Motor neuron (in vitro differentiated cells): ENCODE results near the gene ZNF410. TPM values are rescaled to one million over a fixed set of nuclear protein-coding genes. Genes with fewer than 3 reads are reported as not detected.
"Not testable (repeated sequence)": the region's sequence is repeated elsewhere in the genome, so short reads cannot be mapped to it uniquely, and the experiment has no call there.

Source experiments
- ATAC-seq, 8 experiments: fragments of 200-7000 bp; cut with Tn5 transposase; replicated peaks in 6 of 8; 2 replicates each; pipeline ENCODE4 v1.8.0; 2021; ENCODE audit warnings: mild to moderate bottlenecking in 8 of 8, moderate library complexity in 8 of 8
- H3K27ac ChIP-seq, 2 donors: fragments of 250-450 bp; sonication (Bioruptor Pico); 2 replicates each; pipeline ENCODE4 v1.9.0; 2021; ENCODE audit warnings: antibody characterized with exemption in 2 of 2, mild to moderate bottlenecking in 2 of 2, moderate library complexity in 1 of 2
- H3K4me1 ChIP-seq, 2 donors: fragments of 250-450 bp; sonication (Bioruptor Pico); replicated peaks in 1 of 2; 2 replicates each; pipeline ENCODE4 v1.6.1; 2021; ENCODE audit warnings: antibody characterized with exemption in 2 of 2, mild to moderate bottlenecking in 2 of 2, moderate library complexity in 1 of 2
- H3K4me3 ChIP-seq, 5 donors: fragments of 250-450 bp; sonication (Bioruptor Pico); 2 replicates each; pipeline ENCODE4 v1.9.0; 2021; ENCODE audit warnings: antibody characterized with exemption in 5 of 5, mild to moderate bottlenecking in 5 of 5, moderate library complexity in 4 of 5
- WGBS, 10 experiments: fragments of 450-650 bp; shearing (Covaris generic); methylation state at CpG; one replicate each; pipeline ENCODE4 v1.0.0; 2022; 5-methylcytosine and 5-hydroxymethylcytosine counted together
- in situ Hi-C, 9 experiments: fragments of 400-800 bp; cut with MboI; loops; one replicate each; pipeline ENCODE4 v1.15.0; 2021; ENCODE audit warnings: low sequenced_read_pairs in 9 of 9, low pct_unique_long_range_greater_than_20kb in 2 of 9; ENCODE audit not compliant: unreplicated experiment in 9 of 9
- total RNA-seq, 8 experiments: library from RNA; unstranded; fragments of 300-600 nt; gene quantifications; 2 replicates each; pipeline versions ENCODE4 v1.2.3 to v1.2.4, GENCODE V29; 2022

Gene ZNF410
- total RNA-seq, 8 experiments from 2014 or later = 32.8 to 63.6 (median 41.4) TPM

DNA sequence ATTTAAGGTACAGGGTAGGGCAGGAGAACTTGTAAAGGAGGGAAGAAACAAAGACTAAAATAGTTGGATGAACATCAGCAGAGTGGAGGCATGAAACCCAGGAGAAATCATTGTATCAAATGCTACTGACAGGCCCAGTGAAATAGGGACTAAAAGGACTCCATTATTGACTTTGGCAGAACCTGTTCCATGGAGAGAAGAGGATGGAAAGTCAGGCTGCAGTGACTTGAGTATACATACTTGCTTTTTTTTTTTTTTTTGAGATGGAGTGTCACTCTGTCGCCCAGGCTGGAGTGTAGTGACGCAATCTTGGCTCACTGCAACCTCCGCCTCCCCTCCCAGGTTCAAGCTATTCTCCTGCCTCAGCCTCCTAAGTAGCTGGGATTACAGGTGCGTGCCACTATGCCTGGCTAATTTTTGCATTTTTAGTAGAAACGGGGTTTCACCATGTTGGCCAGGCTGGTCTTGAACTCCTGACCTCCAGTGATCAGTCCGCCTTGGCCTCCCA lies 7.6 kb downstream of the ZNF410 start:
- H3K27ac ChIP-seq, ATAC-seq, H3K4me1 ChIP-seq, in situ Hi-C loops, H3K4me3 ChIP-seq: not testable (repeated sequence)
- WGBS, 10 experiments = 98 to 100% (median 100%) methylated on average over 1 to 5 of the region's 6 CpGs; no CpG with 5 or more reads in 6 of the 10 experiments

DNA sequence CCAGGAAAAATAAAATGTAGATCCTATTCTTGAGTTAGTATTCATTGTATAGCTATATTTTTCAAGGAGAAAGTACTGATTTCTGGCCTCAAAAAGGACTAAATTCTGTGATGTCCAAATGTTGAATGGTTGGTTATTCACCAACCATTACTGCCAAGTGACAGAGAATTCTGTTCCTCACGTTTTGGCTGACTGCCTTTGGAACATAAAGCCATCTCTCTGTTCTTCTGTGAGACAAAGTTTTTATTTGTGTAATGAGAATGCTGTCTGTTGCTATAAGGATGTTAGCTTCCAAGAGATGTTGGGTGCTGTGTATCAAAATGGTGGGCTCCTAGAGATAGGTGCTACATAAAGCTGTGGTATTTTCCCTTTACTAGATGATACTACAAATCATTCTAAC lies 9.3 kb downstream of the ZNF410 start:
- Histone ChIP-seq H3K4me1 (no peaks in the 10 kb centered on the region), H3K27ac (no peak overlapping the region), H3K4me3 (no peak overlapping the region)
- WGBS, 10 experiments = 67 to 100% (median 80%) methylated on average over 1 of the region's 1 CpG; no CpG with 5 or more reads in 6 of the 10 experiments
- in situ Hi-C loops = no loop called here
- no peak for ATAC-seq

DNA sequence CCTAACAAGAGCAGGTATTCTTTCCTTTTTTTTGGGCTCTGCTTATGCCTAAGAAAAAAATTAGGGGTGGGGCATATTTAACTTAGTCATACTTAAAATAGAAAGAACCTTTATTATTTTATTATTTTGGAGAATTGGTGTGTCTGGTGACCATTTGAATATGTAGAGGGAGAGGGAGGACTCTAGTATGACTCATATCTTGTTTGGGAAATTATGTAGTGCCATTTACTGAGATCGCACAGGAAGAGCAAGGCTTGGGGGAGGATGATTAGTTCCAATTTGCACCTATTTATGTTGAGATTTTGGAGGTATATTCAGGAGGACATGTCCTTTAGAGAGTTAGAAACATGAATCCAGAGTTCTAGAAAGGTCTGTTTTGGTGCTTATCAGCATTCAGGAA lies 9.9 kb downstream of the ZNF410 start:
- 0 to 100% (median 91%) methylated on average over 1 of the region's 1 CpG; no CpG with 5 or more reads in 3 of the 10 experiments for whole genome bisulfite sequencing, 10 experiments
- H3K4me1 ChIP-seq = no peaks in the 10 kb centered on the region
- peak in 3 of 8 experiments; percentile 88 to 97 (median 97) for ATAC-seq
- H3K4me3 ChIP-seq = no peak overlapping the region
- in situ Hi-C loops = no loop called here
- no peak overlapping the region for H3K27ac ChIP-seq

DNA sequence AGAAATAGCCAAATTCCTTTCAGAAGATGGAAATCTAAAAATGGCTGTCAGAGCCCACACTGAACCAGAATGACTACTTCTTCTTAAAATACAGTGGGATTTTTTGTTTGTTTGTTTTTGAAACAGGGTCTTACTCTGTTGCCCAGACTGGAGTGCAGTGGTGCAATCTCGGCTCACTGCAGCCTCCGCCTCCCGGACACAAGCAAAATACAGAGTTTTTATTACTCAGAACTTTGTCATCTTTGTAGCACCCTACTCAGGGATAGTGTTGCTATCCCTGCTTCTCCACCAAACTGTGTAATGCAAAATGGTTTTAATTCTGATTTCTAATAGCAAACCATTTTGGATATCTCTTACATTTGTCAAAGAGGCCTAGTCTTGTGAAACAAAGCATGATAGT lies 16.4 kb downstream of the ZNF410 start:
- in situ Hi-C loops = no loop called here
- ATAC-seq = no peak
- H3K4me3 ChIP-seq = no peak overlapping the region
- WGBS, 10 experiments = 40 to 100% (median 80%) methylated on average over 1 to 3 of the region's 3 CpGs; no CpG with 5 or more reads in 3 of the 10 experiments
- H3K27ac ChIP-seq = no peak overlapping the region
- H3K4me1 ChIP-seq = no peaks in the 10 kb centered on the region

DNA sequence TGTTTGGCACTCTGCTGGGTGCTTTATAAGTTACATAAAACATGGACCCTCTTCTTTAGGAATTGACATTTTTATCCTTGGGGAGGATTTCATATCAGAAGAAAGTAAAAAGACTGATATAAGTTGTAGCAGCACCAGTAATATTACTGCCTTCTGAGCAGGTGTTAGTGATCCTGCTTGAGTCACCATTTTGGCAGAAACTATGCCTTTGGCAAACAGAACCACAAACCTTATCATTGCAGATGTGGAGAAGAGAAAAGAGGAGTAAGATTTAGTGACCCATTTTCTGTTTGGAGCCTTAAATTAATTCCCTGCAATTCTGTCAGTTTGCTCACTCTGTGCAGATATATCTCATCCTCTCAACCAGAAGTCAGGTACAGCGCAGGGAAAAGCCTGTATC lies 23.0 kb downstream of the ZNF410 start:
- H3K4me1 ChIP-seq = no peaks in the 10 kb centered on the region
- H3K27ac ChIP-seq = no peak overlapping the region
- in situ Hi-C loops = no loop called here
- H3K4me3 ChIP-seq = no peak overlapping the region
- no peak for ATAC-seq
- WGBS, 10 experiments = 86 to 100% (median 100%) methylated on average over 1 of the region's 1 CpG; no CpG with 5 or more reads in 2 of the 10 experiments

DNA sequence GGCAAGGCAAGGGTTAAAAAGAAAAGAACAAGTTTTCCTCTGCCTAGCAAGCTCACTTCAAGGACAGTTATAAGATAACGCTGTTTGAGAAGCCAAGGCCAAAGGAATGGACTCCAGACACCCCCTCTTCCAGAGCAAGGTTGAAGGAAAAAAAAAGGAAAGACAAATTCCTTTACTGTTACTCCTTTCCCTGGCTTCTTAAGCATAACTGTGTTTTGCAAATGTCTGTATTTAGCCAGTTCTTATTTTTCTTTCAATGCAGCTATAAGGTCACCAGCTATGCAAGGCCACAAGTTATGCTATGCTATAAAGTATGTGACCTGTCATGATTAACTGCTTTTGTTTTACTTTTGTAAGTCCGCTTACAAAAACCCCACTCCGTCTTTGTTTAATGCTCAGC lies 26.6 kb downstream of the ZNF410 start:
- 67 to 100% (median 94%) methylated on average over 2 to 3 of the region's 3 CpGs; no CpG with 5 or more reads in 1 of the 10 experiments for WGBS, 10 experiments
- in situ Hi-C loops = no loop called here

DNA sequence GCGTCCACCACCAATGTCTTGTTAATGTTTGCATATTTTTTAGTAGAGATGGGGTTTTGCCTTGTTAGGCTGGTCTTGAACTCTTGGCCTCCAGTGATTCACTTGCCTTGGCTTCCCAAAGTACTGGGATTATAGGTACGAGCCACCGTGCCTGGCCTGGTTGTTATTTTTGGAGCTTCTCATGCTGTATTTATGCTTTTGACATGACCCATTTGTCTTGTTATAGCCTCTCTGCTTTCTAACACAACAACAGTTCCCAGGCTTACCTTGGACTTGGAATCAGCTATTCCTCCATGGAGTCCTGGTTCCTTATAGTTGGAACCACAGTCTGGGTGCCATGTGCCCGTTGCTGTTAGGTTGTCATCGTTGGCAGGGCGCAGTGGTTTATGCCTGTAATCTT lies 29.7 kb downstream of the ZNF410 start:
- in situ Hi-C loops = no loop called here
- no peak overlapping the region for H3K27ac ChIP-seq

More for the DNA sequence above, 26.6 kb downstream of the ZNF410 start:
- H3K27ac ChIP-seq = no peak overlapping the region
- ATAC-seq = no peak
- H3K4me3 ChIP-seq = no peak overlapping the region
- no peaks in the 10 kb centered on the region for H3K4me1 ChIP-seq

DNA sequence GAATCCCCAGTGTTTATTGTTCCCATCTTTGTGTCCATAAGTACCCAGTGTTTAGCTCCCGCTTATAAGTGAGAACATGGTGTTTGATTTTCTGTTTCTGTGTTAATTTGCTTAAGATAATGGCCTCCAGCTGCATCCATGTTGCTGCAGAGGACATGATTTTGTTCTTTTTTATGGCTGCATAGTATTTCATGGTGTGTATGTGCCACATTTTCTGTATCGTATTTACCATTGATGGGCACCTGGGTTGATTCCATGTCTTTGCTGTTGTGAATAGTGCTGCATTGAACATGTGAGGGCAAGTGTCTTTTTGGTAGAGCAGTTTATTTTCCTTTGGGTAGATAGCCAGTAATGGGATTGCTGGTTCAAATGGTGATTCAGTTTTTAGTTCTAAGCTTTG lies 32.8 kb downstream of the ZNF410 start:
- in situ Hi-C loops, H3K4me1 ChIP-seq, ATAC-seq, H3K27ac ChIP-seq, H3K4me3 ChIP-seq: not testable (repeated sequence)
- WGBS, 10 experiments = 75 to 100% (median 100%) methylated on average over 1 to 2 of the region's 2 CpGs

More for the DNA sequence above, 29.7 kb downstream of the ZNF410 start:
- WGBS, 10 experiments = 60 to 100% (median 85%) methylated on average over 1 to 4 of the region's 6 CpGs; no CpG with 5 or more reads in 2 of the 10 experiments
- no peaks in the 10 kb centered on the region for H3K4me1 ChIP-seq
- ATAC-seq = no peak
- H3K4me3 ChIP-seq = no peak overlapping the region

DNA sequence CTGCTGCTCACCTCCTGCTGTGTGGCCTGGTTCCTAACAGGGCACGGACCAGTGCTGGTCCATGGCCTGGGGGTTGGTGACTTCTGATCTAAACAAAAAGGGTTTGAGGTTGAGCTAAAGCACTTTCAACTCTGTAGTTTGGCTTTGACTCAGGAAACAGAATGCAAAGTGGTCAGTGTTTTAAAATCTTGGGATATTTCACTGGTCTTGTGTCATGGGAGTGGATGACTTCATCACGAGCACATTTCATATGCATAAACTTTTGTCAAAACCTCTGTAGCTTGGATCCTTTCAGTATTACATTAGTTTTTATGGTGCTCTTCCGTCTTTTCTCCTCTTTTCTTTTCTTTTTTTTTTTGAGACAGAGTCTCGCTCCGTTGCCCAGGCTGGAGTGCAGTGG lies 37.7 kb downstream of the ZNF410 start:
- in situ Hi-C loops = no loop called here
- WGBS, 10 experiments = 17 to 100% (median 89%) methylated on average over 1 to 4 of the region's 5 CpGs; no CpG with 5 or more reads in 1 of the 10 experiments
- Histone ChIP-seq H3K4me3 (no peak overlapping the region), H3K4me1 (no peaks in the 10 kb centered on the region), H3K27ac (no peak overlapping the region)
- peak in 1 of 8 experiments; percentile 33 for ATAC-seq

DNA sequence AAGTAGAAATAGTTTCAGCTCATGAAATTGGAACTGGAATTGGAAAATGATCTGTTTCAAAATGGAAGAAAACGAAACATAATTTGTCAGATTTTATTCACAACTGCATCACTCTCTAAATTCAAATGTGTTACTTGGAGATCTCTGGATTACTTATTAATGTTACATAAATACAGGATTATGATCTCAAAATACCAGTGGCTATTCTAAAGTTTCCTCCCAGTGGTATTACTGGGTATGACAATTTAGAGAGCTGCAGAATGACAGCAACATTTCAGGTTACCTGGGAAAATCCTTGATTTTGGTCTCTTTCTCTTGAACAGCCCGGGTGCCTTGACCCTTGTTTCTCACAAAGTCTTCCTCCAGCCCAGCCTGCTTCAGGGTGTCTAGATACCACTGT lies 49.0 kb downstream of the ZNF410 start:
- WGBS, 10 experiments = 13 to 100% (median 89%) methylated on average over 1 to 2 of the region's 2 CpGs
- Histone ChIP-seq H3K4me1 (peaks cover 13 to 17% of the 10 kb centered on the region in 2 donors), H3K27ac (no peak overlapping the region), H3K4me3 (no peak overlapping the region)
- in situ Hi-C loops = no loop called here
- peak in 3 of 8 experiments; percentile 22 to 53 (median 24) for ATAC-seq

DNA sequence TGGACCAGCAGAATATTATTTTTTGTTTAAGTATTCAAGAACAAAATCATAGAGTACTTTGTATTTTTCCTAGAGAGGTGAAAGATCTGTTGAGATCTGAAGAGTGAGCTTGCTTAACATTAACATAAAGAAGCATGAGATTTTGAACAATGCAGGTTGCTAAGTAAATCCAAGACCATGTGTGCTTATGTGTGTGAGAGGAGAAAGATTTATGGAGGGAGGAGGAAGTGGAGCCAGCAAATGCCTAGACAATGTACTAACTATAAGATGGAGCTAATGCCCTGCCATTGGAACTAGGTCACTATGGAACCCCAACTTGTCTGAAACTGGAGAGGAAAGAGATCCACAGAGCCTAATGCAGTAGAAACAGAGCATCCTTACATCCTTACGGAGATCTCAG lies 49.9 kb downstream of the ZNF410 start:
- H3K4me3 ChIP-seq = no peak overlapping the region
- 67 to 100% (median 95%) methylated on average over 1 of the region's 1 CpG; no CpG with 5 or more reads in 6 of the 10 experiments for WGBS, 10 experiments
- H3K4me1 ChIP-seq = peaks cover 13 to 17% of the 10 kb centered on the region in 2 donors
- in situ Hi-C loops = no loop called here
- no peak overlapping the region for H3K27ac ChIP-seq
- peak in 6 of 8 experiments; percentile 40 to 97 (median 76) for ATAC-seq

DNA sequence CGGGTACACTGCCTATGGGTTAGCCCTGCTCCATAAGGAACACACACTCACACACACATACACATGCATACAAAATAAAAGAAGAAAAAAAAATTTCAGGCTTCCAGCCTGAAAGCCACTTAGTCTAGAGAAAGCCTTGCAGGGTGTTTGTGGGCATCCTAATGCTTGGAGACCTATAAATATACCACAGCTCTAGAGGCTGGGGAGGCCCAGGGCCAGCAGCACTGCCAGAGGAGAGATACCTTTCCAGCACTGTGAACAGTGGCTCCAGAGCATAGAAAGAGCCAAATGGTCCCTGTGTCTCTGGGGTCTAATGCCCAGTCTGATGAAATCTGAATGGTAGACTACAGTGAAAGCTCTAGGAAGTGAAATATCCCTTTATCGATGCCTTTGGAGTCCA lies 50.4 kb downstream of the ZNF410 start:
- H3K4me1 ChIP-seq = peaks cover 13 to 17% of the 10 kb centered on the region in 2 donors
- 60 to 100% (median 95%) methylated on average over 1 to 2 of the region's 2 CpGs; no CpG with 5 or more reads in 2 of the 10 experiments for WGBS, 10 experiments
- ATAC-seq = peak in 3 of 8 experiments; percentile 12 to 45 (median 40)
- H3K4me3 ChIP-seq = no peak overlapping the region
- no peak overlapping the region for H3K27ac ChIP-seq
- in situ Hi-C loops = no loop called here

DNA sequence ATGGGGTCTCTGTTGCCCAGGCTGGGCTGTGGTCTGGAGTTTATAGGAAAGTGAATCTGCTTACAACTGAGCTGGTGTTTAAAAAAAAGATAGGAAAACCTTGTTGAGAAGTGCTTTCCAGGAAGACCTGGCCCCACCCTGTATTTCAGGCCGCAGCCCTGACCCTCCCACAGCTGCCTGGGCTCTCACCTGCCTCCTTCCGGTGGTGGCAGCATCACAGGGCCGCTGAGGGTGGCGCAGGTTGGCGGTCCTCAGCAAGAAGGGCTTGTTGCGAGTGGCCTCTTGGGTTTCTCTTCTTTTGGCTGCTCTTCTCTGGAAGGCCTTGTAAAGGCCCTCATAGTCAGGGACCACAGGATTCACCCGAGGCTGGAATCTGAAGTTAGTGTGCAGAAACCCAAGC lies 55.5 kb downstream of the ZNF410 start:
- in situ Hi-C loops = no loop called here
- 93 to 100% (median 97%) methylated on average over 1 to 5 of the region's 7 CpGs; no CpG with 5 or more reads in 6 of the 10 experiments for WGBS, 10 experiments
- Histone ChIP-seq H3K4me1 (peaks cover 0 to 2% of the 10 kb centered on the region in 2 donors), H3K4me3 (no peak overlapping the region), H3K27ac (no peak overlapping the region)
- no peak for ATAC-seq

DNA sequence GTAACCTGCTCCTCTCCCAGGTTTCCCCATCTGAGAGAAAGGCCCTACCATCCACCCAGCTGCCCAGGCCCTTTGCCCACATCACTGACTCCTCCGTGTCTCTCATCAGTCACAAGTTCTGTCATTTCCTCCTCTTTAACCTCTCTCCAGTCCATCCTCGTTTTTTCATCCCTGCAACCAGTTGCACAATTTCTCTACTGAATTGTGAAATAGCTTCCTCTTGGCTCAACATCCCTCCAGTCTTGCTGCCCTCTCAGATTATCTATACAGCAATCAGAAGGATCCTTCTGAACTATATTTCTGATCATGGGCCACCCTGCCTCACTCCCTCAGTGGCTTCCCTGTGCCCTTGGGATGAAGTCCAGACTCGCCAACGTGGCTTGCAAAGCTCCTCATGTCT lies 56.4 kb downstream of the ZNF410 start:
- WGBS, 10 experiments = 0 to 80% (median 40%) methylated on average over 1 to 2 of the region's 4 CpGs; no CpG with 5 or more reads in 1 of the 10 experiments
- Histone ChIP-seq H3K27ac (no peak overlapping the region), H3K4me3 (no peak overlapping the region), H3K4me1 (no peaks in the 10 kb centered on the region)
- in situ Hi-C loops = no loop called here
- peak in 2 of 8 experiments; percentile 70 to 90 for ATAC-seq
